ENCODE measurements around the gene RP9.

The RP9 gene

GRCh38 chr7:33062782-33063443 is 46.3 kb downstream of the RP9 start:
- DNase-seq (ENCODE audit: extremely low read depth, low read depth), result peak; percentile 85

DNA sequence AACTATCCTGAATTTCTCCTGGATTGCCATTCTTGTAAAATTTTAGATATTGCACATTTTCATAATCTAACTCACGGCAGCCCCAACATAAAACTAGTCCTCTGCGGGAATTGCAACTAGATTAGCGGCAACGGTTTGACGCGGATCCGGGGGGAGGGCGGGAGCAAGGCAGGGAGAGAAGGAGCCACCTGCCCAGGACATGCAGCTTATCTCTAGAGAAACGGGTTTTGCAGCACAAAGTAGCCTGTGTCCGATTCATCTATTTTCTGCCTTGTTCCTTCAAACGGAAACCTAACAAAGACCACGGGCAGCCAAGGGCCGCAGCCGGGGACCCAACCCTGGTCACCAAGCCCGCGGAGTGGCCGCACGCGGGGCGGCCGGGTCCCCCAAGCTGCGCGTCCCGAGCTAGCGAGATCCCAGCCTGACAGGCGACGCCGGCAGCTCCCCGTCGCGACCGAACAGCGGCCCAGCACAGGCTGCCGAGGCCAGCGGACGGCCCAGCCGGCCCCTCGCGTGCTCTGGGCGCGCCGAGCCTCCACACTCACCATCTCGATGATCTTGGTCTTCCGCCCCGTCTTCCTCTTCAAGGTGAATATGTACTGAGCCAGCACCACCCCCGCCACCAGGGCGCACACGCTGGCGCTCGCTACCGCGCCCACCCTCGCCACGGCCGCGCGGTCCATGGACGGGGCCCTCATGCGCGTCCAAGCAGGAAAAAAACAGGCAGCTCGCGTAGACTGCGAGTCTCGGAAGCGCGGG is 47.0 kb downstream of the RP9 start, which contains the start of gene NT5C3A:
TSS of gene NT5C3A (minus strand) at position 754 of the 759 bp plus-strand sequence. CDS start at position 683, 71 bp downstream.
- no peak for DNase-seq (ENCODE audit: extremely low read depth, low read depth)
- TF ChIP-seq, protein P1, sequence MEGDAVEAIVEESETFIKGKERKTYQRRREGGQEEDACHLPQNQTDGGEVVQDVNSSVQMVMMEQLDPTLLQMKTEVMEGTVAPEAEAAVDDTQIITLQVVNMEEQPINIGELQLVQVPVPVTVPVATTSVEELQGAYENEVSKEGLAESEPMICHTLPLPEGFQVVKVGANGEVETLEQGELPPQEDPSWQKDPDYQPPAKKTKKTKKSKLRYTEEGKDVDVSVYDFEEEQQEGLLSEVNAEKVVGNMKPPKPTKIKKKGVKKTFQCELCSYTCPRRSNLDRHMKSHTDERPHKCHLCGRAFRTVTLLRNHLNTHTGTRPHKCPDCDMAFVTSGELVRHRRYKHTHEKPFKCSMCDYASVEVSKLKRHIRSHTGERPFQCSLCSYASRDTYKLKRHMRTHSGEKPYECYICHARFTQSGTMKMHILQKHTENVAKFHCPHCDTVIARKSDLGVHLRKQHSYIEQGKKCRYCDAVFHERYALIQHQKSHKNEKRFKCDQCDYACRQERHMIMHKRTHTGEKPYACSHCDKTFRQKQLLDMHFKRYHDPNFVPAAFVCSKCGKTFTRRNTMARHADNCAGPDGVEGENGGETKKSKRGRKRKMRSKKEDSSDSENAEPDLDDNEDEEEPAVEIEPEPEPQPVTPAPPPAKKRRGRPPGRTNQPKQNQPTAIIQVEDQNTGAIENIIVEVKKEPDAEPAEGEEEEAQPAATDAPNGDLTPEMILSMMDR (IDR thresholded peaks at IDR 0.05; ENCODE audit: low read depth, low read length), result no peak

More at GRCh38 chr7:33062782-33063443, 46.3 kb downstream of the RP9 start:
- TF ChIP-seq, protein P1 (IDR thresholded peaks at IDR 0.05; ENCODE audit: low read depth, low read length), result no peak

DNA sequence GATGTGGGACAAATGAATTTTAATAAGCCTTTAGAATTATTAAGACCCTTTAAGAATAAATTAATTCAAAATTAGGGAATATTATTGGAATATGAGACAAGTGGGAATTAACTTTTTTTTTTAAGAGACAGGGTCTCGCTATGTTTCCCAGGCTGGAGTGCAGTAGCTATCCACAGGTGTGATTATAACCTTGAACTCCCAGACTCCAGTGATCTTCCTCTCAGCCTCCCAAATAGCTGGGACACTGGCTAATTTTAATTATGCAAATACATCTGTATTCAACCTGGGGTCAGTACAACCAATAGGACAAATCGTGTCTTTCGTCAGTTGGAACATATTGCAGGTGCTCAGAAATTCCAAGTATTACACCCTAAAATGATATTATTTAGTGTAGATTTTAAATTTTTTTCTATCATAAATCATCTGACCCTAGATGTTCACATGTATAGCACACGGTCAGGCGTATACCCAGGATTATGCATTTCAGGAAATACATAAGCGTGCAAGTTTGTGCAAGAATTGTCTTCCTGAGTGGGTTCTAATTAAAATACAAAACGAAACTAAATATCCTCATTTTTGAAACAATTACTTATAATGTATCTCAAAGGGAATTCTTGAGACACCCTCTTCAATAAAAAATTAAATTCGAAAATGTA is 47.8 kb downstream of the RP9 start:
- TF ChIP-seq, protein P1 (IDR thresholded peaks at IDR 0.05; ENCODE audit: low read depth, low read length), result no peak
- no peak for DNase-seq (ENCODE audit: extremely low read depth, low read depth)

- DNase-seq (ENCODE audit: extremely low read depth, low read depth), result no peak
- TF ChIP-seq, protein P1 (IDR thresholded peaks at IDR 0.05; ENCODE audit: low read depth, low read length), result no peak
Measured at GRCh38 chr7:33059635-33060034, 49.6 kb downstream of the RP9 start.

DNA sequence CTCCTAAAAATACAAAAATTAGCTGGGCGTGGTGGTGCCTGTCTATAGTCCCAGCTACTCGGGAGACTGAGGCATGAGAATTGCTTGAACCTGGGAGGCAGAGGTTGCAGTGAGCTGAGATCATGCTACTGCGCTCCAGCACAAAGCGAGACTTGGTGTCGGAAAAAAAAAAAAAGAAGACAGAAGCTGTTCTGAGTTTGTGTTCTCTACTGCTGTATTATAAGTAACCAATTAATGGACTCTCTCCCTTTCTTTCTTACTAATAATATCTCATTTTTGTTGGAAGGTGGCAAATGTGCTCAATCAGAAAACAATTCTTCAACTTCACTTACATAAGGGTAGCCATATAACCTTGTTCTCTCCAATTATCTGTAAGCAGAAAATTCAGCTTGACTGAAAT is 54.0 kb downstream of the RP9 start:
- no peak for DNase-seq (ENCODE audit: extremely low read depth, low read depth)
- TF ChIP-seq, protein P1 (IDR thresholded peaks at IDR 0.05; ENCODE audit: low read depth, low read length), result no peak

DNA sequence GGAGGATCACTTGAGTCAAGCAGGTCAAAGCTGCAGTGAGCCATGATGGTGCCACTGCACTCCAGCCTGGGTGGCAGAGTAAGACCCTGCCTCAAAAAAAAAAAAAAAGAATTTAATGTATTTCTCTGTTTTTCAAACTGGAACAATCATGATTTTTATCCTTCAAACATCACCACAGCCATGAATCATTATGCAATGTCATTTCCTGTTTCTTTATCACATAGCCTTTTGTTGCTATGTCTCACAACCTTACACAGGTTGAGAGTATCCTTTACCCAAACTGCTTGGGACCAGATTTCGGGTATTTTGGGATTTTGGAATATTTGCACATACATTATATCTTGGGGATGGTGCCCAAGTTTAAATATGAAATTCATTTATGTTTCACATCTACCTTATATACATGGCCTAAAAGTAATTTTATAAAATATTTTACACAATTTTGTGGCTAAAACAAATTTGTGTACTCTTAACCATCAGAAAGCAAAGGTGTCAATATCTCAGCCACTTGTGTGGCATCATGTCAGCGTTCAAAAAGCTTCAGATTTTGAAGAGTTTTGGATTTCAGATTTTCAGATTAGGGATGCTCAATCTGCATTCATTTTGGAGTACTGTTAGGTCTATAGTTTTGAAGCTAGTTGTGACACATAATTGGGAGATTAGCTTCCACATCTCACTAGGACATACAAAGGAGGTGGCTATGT is 54.8 kb downstream of the RP9 start:
- DNase-seq (ENCODE audit: extremely low read depth, low read depth), result no peak
- TF ChIP-seq, protein P1 (IDR thresholded peaks at IDR 0.05; ENCODE audit: low read depth, low read length), result no peak
